ENCODE data around the gene SYNE2. TPM values are rescaled to one million over a fixed set of nuclear protein-coding genes. Genes with fewer than 3 reads are reported as not detected.

SYNE2 gene
- total and polyA plus RNA-seq, 2 of the 8 experiments (the other 6 are each of a cell fraction or from before 2014, with no cell fraction given): 32.6 to 46.1 TPM

- DNase-seq (ENCODE audit: low read depth in 1 of 2, low spot score in 2 of 2): no peak
- WGBS, 2 experiments (ENCODE audit: extremely low coverage in 1 of 2, insufficient coverage in 1 of 2, insufficient read length in 1 of 2, insufficient replicate concordance in 2 of 2, low coverage in 1 of 2, low lambda C conversion rate in 2 of 2, missing lambda C conversion rate in 1 of 2): 72% methylated on average over 3 of the region's 3 CpGs; no CpG with 5 or more reads in 1 of the 2 experiments
- ChIA-PET POLR2A (ENCODE audit: partially characterized antibody) (no interaction called here), CTCF (ENCODE audit: partially characterized antibody) (interaction anchor here (1.0 kb wide), 1 partner anchor 105 kb away, joined by 4 read pairs; no protein-coding TSS in a partner anchor)
- no peaks in the 10 kb centered on the region for H3K23me2 ChIP-seq (ENCODE audit: low read depth, low read length)
- no peak overlapping the region for H3K56ac ChIP-seq (replicated peaks; ENCODE audit: insufficient read length, low read depth, low read length)
- no peaks in the 10 kb centered on the region; the same call in 1 of the 2 replicates for H3K79me1 ChIP-seq (ENCODE audit: low read depth, low read length)
- H2BK20ac ChIP-seq (ENCODE audit: low read length): no peak overlapping the region
- H2BK12ac ChIP-seq (ENCODE audit: low read depth, low read length): no peak overlapping the region
- H2BK5ac ChIP-seq (ENCODE audit: low read depth, low read length): no peak overlapping the region
- no peak overlapping the region for H2AFZ ChIP-seq (ENCODE audit: low read length)
- H4K5ac ChIP-seq (ENCODE audit: insufficient read length, low read depth, low read length): no peak overlapping the region
- H3K14ac ChIP-seq (ENCODE audit: insufficient read length): no peak overlapping the region
- no peak overlapping the region for H3K23ac ChIP-seq (ENCODE audit: insufficient read length)
- no peak overlapping the region for H3K4me3 ChIP-seq (ENCODE audit: extremely low read depth in 1 of 4, insufficient read depth in 2 of 4, low read depth in 3 of 4, low read length in 4 of 4)
- no peaks in the 10 kb centered on the region for H3K27me3 ChIP-seq (replicated peaks in 1 of 4; ENCODE audit: control insufficient read depth in 3 of 4, extremely low read depth in 1 of 4, insufficient read depth in 3 of 4, low read length in 3 of 4)
- peaks cover 0 to 5% of the 10 kb centered on the region in 2 experiments; a peak in 1 of 4 replicates for H3K79me2 ChIP-seq (ENCODE audit: control insufficient read depth in 1 of 2, insufficient read depth in 2 of 2, low read length in 2 of 2)
- no peak overlapping the region for H2BK120ac ChIP-seq (replicated peaks; ENCODE audit: low read depth, low read length)
- TF ChIP-seq RAD21 (IDR thresholded peaks at IDR 0.05 in 1 of 2, conservative IDR thresholded peaks at IDR 0.05 in 1 of 2; ENCODE audit: low read depth in 2 of 2, low read length in 2 of 2): no peak
- TF ChIP-seq ATF3 (IDR thresholded peaks at IDR 0.05; ENCODE audit: insufficient read depth, low read depth, low read length): no peak
- no peak for TF ChIP-seq SIX5 (IDR thresholded peaks at IDR 0.05; ENCODE audit: low read depth, low read length)
- TF ChIP-seq ZNF274 (IDR thresholded peaks at IDR 0.05; ENCODE audit: borderline replicate concordance, extremely low read depth, low read length): no peak
- no peak for TF ChIP-seq KDM1A (IDR thresholded peaks at IDR 0.05; ENCODE audit: borderline replicate concordance, low read length)
- TF ChIP-seq RNF2 (IDR thresholded peaks at IDR 0.05; ENCODE audit: borderline replicate concordance, low read depth, low read length, missing control alignments, poor library complexity, severe bottlenecking): no peak
- no peak for TF ChIP-seq SP1 (IDR thresholded peaks at IDR 0.05; ENCODE audit: low read depth, low read length)
- TF ChIP-seq CTBP2 (IDR thresholded peaks at IDR 0.05; ENCODE audit: borderline replicate concordance, insufficient read depth, insufficient read length, low read length): no peak
- no peak for TF ChIP-seq KDM5A (IDR thresholded peaks at IDR 0.05; ENCODE audit: low read length)
- no peak overlapping the region for H3K9ac ChIP-seq (replicated peaks in 1 of 4; ENCODE audit: extremely low read depth in 1 of 4, low read depth in 3 of 4, low read length in 3 of 4)
- H3K4me2 ChIP-seq (ENCODE audit: insufficient read depth in 1 of 2, low read depth in 2 of 2, low read length in 2 of 2): no peak overlapping the region; a peak in 1 of 4 replicates
- H3K27ac ChIP-seq (ENCODE audit: low read depth, low read length): no peak overlapping the region
- peaks cover 0 to 2% of the 10 kb centered on the region in 2 experiments for H4K20me1 ChIP-seq (replicated peaks in 1 of 2; ENCODE audit: control insufficient read depth in 1 of 2, insufficient read depth in 2 of 2, low read length in 2 of 2)
- H3K36me3 ChIP-seq (ENCODE audit: control insufficient read depth in 2 of 4, insufficient read depth in 4 of 4, low read length in 3 of 4): no peaks in the 10 kb centered on the region
- FAIRE-seq: no peak
- H3K9me3 ChIP-seq (ENCODE audit: insufficient read depth in 2 of 2, low read depth in 1 of 2, low read length in 1 of 2): no peaks in the 10 kb centered on the region
- no peak overlapping the region for H4K91ac ChIP-seq (replicated peaks; ENCODE audit: insufficient read length, low read length)
- peaks cover 11 to 21% (median 16%) of the 10 kb centered on the region in 4 experiments for H3K4me1 ChIP-seq (replicated peaks in 1 of 4; ENCODE audit: control insufficient read depth in 3 of 4, insufficient read depth in 4 of 4, low read length in 3 of 4)
- H3K18ac ChIP-seq (ENCODE audit: extremely low read depth, low read length): no peak overlapping the region
- H4K8ac ChIP-seq (ENCODE audit: extremely low read depth, insufficient read depth, low read length): no peak overlapping the region
- no peak overlapping the region for H3K4ac ChIP-seq (replicated peaks; ENCODE audit: insufficient read length, low read depth, low read length)
- no peak overlapping the region for H2BK15ac ChIP-seq (ENCODE audit: low read length)
- no peak overlapping the region for H2AK5ac ChIP-seq (ENCODE audit: low read depth, low read length)
Measured at GRCh38 chr14:64197996-64198395, 345.2 kb downstream of the SYNE2 start.

Data from H1 (cell line).